GM18907 (cell line): ENCODE measurements around the gene AKAP11.
A peak's percentile ranks its signal among the peaks of the same experiment; 100 is the strongest.

ENCODE experiments used
- ATAC-seq: cut with Tn5 transposase; IDR thresholded peaks from one replicate; pipeline ENCODE4 v1.9.1; 2021; ENCODE audit warnings: mild to moderate bottlenecking, moderate library complexity; ENCODE audit not compliant: unreplicated experiment

AKAP11 gene

DNA sequence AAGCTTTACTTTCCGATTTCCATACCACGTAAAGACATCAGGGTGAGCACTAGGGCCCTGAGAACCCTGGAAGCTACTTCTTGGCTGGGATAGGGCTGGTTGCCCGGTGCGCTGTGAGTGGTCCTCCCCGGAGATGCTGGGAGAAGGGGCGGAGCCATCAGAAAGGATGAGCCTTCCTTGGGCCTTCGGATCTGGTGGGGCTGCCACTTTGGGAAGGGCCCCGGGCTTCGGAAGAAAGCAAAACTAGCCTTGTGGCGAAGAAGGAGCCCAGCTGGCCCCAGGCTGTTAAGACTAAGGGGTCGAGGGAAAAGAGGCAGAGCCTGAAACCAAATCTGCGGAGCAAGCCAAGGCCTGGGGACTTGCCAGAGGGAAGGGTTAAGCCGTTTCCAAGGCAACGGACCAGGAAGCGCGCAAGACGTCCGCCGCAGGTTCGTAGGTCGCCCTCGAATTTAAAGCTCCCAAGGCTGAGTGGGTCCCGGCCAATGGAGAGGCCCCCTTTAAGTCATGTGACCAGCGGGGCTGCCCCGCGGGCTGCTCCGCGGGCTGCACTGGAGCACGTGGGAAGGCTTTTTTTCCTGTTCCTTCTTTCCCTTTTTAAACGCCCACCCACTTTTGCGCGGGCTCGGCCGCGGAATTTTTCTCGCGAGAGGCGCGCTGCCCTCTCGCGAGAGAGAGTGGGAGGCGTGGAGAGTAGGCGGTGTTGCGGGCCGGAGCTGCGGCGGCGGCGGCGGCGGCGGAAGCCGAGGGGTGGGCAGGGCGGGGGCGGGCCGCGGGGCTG is 426 bp upstream of the AKAP11 start:
- peak; percentile 84 for ATAC-seq

DNA sequence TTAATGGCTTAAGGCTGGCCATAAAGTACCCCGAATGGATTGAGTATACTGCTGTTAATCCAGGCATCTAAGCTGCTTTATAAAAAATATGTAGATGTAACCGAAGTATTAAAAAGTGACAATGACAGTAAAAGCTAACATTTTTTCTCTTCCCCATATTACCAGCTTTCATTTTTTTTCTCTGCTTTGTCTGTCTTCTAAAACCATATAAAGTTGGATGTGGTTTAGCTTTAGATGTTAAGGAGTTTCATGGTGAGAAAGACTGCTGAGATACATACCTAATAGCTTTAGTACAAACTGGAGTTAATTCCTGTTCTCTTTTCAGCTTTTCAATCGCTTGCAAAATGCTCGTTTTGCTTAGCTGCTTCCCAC is 838 bp downstream of the AKAP11 start:
- ATAC-seq: no peak

DNA sequence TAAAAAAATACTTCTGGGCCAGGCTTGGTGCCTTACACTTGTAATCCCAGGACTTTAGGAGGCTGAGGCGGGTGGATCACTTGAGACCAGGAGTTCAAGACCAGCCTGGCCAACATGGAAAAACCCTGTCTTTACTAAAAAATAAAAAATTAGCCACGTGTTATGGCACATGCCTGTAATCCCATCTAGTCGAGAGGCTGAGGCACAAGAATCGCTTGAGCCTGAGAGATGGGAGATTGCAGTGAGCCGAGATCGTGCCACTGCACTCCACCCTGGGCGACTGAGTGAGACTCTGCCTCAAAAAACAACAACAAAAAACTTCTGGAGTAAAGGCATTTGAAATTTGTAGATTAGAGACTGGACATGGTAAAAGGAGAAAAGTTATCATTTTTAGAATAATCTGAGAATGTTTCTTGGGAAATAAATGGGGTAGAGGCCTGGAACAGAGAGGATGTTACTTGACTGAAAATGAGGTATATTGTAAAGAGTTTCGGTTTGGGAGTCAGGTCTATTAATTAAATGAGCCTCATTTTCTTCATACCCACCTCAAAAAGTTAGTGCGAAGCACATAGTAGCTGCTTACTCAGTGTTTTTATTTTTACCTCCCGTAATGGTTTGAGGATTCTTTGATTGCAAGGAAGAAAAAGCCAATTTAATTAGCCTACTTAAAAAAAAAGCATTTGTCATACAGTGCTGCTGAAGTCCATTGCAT is 2.6 kb downstream of the AKAP11 start:
- ATAC-seq: no peak

DNA sequence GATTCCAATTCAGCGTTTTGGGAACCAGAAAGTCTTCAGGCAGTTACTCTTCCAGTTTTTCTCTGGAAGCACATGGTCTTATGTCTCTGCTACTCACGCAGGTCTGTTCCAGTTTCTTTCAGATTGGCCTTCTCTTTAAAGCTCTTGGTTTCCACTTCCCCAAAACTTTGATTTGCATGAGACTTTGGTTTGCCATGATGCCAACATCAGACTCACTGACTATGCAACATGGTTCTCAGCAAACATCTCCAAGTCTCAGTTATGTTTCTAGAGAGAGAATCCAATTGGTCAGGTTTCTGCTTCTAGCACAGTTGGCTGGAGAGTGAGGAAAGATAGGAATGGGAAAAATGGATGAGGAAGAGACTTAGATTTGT is 3.1 kb downstream of the AKAP11 start:
- ATAC-seq: peak; percentile 28

DNA sequence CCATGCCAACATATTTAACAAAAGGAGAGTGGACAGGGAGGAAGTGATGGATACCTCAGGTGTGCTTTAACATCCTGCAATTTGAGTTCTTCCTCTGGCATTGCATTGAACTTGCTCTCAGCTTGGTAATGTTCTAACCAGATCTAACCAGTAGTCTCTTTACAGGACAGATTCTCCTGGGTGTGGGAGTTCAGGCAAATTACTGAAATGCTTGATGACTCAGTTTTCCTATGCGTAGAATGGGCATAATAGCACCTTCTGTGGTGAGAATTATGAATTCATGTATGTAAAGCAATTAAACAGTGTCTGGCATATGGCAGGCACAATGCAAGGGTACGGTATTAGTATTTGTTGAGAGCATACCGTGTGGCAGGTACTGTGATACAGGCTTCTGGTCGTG is 3.6 kb downstream of the AKAP11 start:
- ATAC-seq: no peak

DNA sequence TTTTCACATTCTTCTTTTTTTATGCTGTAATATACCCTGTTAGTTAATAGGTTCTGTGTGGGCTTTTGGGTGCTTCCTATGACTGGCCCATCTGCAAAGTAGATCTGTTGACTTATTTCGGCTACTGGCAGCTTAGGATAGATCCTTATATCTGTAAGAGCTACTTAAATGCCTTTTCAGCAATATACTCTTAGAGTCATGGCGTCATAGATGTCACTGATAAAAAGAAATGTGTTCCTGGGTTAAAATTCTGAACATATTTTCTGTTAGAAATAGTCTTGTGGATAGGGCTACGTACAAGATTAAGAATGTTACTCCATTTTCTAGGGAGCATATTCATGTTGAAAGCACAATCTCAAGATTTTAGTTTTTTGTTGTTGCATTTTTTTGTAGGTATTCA is 4.7 kb downstream of the AKAP11 start:
- no peak for ATAC-seq

DNA sequence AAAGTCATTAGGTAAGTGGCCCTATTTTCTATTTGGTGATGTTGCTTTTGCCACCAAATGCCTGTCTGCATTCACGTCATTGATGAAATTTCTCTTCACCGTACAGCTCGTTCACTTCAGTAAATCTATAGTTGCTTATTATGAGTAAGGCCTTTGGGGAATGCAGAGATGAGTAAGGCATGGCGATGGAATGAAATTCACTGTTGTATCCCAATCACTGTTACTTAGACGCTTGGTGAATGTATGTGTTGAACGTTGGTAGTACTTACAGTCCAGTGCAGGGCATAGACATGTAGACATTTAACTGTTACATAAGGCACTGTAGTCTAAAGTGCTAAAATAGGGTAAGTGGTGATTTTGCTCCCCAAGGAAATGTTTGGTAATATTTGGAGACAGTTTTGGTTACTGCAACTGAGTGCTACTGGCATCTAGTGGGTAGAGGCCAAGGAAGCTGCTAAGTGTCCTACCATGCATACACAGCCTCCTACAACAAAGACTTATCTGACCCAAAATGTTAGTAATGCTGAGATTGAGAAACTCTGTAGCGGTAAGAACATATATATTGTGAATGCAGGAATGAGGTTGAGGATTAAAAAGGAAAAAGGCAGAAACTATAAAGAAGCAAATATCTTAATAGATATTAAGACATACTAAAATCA is 5.8 kb downstream of the AKAP11 start:
- ATAC-seq: no peak

DNA sequence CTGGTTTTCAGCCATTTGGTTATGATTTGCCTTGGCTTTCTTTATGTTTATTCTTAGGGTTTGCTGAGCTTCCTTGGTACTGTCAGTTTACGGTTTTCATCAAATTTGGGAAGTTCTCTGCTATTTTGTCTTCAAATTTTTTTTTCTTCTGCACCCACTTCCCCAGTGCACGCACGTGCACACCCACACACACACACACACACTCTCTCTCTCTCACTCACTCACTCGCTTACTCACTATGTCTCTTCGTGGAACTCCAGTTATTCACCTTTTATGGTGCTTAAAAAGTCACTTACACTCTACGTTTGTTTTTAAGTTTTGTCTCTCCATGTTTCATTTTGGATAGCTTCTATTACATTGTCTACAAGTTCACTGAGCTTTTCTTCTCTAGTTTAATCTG is 7.1 kb downstream of the AKAP11 start:
- no peak for ATAC-seq

DNA sequence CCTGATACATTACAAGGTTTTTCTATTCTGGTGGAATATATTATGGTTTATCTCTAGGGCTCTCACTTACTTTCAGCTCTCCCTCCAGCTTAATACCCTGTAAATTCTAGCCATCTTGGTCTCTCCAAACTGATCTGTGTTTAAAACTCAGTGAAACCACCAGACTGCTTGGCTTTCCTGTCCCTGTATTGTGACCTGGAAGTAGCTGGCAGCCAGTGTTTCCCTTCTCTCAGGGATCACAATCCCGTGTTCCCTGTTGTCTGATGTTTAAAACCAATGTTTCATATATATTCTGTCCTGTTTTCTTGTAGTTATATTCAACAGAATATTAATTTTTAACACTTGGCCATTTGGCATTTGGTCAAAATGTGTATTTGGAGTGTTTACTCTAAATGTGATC is 8.0 kb downstream of the AKAP11 start:
- ATAC-seq: no peak

DNA sequence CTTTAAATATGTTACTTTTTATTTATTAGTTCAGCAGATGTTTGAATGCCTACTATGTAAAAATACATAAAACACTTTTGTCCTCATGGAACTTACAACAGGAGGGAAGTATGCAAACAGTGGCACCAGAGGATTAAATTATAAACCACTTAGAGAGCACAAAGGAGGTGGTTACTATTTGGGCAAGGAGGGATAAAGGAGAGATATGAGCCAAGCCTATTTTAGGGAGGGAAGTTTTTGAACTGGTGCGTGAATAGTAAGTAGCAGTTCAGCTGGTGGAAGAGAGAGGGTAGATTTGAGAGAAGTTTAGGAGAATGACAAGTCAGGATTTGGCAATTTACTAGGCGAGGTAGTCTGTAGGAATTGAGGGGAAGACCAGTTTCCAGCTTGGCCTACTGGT is 8.6 kb downstream of the AKAP11 start:
- ATAC-seq: no peak

DNA sequence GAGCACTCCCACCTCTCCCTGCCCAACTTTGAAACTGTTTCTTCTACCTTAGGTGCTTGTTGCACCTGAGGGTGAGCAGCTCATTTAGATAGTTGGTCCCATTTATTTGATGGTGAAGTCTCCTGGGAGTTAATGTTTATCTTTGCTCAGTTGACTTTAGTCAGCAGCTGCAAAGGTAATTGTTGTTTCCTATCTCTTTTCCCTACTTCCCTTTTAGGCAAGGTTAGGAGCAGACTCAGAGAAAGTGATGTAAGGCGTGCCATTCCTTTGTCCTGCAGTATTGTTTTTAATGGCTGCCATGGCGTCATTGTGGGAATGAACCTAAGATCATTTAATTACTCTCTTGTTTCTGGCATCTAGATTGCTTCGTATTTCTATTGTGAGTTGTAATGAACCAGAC is 11.6 kb downstream of the AKAP11 start:
- no peak for ATAC-seq

DNA sequence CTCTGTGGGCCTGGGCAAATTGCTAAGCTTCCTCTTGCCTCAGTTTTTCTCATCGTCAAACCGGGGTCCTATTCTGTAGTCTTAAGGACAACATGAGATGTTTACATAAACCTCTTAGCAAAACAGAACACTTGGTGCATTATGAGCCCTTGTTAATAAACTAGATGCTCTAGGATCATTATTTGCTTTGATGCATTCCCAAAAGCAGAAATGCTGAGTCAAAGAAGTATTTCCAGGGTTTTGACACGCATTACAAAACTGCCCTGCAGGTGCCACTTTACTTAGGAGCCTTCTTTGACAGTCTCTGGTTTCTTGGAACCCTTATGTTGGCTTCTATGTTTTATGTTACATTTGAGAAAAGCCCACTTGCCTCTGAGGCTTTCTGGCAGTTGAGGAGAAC is 12.1 kb downstream of the AKAP11 start:
- no peak for ATAC-seq

DNA sequence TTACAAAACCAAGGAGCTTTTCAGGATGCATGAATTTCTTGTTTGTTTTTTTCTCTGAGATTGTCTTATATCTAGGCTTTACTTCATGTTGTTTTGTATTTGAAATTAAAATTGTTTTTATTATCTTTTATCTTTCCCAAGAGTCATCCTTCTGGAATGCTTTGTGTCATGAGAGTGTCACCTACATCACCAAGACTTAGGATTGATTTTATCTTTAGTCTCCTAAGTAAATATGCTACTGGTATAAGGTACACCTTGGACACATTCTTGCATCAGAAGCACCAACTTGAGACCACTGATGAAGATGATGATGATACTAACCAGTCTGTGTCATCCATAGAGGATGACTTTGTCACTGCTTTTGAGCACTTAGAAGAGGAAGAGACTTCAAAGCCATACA is 26.4 kb downstream of the AKAP11 start:
- ATAC-seq: no peak

DNA sequence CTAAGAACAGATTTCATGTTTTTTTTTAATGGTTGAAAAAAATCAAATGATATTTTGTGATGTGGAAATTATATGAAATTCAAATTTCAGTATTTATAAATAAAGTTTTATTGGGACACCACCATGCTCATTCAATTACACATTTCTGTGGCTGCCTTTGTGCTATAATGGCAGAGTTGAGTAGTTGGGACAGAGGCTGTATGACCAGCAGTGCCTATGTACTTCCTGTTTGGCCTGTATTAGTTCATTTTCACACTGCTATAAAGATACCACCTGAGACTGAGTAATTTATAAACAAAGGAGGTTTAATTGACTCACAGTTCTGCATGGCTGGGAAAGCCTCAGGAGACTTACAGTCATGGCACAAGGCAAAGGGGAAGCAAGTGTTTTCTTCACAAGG is 33.6 kb downstream of the AKAP11 start:
- no peak for ATAC-seq

DNA sequence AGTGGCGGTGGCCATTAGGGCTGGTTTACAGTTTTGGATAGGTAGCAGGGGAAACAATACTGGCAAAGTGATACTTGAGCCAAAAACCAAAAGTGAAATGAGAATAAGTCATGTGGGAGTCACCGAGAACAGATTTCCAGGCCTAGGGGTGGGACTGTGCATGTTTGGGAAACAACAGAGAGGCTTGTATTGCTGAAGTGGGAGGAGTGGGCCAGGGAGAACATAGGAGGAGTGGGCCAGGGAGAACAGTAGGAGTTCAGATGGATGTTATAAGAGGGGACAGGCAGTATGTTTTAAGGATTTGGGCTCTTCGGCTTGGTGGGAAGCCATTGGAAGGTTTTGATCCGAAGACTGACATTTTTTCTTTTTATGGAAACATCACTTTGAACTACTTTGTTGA is 35.5 kb downstream of the AKAP11 start:
- ATAC-seq: no peak

DNA sequence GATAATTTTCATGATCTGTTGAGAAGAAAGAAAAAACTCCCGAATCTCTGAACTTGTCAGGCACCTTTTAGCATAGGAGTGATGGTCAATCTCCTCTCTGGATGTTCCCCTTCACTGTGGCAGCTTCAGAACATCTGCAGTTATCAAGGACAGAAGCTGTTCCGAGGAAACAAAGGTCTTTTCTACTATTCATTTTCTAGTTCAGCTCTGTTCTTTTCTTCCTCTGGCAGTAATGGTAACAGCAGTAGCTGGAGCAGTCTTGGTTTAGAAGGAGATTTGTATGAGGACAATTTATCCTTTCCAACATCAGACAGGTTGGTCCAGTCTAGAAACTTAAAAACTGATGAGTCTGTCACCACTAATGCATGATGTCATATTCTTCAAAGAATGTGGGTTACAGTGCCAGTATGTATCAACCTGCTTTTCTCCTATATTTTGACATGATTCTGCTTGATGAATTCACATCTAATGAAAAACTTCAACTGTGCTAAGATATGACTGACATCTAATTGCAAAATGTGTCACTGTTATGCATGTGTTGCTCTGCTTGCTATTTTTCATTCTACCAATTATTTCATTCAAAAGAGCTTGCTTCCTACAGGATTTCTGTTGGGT is 41.0 kb downstream of the AKAP11 start:
- no peak for ATAC-seq

DNA sequence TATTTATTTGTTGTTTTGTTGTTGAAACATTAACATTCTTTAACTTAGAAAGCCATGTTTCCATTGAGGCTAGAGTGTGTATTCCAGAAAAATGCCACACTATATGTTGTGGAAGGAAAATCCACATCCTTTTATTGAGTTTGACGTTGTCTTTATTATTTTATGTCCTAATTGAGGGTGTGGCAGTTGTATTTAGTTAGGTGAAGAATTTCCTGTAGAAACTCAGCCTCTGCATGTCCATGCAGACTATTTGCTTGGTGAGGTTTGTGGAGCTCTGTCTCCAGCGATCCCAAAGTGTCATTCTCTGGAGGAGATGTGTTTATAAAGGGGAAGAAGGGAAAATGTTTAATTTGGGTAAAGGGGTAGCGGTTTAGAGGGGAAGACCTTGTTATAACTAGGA is 46.6 kb downstream of the AKAP11 start:
- ATAC-seq: no peak

DNA sequence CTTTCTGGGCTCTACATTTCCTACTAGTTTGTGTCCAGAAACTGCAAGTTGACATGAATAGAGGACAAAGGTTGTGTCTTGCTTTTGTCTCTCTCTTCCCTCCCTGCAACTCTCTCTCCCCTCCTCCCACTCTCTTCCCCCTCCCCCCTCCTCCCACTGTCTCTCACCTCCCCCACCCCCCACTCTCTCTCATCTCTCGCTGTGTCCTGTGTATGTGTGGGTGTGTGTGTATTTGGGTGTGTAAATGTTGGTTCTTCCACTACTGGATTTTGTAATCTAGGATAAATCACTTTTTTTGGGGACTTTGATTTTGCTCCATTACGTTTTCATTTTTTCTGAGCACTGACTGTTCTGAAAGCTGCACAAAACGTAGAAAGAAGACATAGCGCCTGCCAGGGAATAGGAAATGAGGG is 48.4 kb downstream of the AKAP11 start:
- ATAC-seq: no peak

DNA sequence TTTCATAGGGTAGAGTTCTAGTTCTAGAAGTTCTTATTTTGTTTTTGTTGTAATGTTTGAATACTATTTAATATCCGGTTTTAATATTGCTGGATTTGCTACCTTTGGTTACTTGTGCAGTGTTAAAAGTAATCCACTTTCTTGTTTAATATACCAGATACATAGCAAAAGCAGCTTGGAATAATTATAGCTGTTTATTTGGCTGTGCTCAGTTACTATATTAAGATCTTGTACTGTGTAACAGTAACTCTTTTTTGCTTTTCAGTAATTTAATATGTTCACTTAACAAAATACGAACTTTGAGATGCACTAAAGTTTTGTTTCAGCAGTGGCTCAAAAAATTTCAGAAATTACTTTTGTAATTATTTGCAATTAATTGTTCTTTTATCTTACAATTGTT is 50.9 kb downstream of the AKAP11 start:
- no peak for ATAC-seq

DNA sequence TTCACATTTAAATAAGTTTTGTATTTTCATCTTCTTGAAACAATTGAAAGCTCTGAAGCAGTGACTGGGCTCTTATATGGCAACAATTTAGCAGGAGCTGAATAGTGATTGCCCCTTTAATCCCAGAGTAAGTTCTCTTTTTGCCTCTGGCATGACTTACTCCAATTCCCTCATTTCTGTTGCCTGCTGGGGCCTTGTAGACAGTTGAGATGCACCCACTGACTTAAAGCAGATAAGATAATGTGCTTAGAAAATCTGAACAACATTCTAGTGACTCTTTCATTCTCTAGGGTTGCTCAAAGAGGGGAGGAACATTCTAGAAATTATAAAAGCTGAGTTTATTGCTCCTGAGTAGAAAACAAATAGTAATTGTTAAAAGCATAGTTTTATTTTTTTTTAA is 52.8 kb downstream of the AKAP11 start:
- ATAC-seq: no peak

DNA sequence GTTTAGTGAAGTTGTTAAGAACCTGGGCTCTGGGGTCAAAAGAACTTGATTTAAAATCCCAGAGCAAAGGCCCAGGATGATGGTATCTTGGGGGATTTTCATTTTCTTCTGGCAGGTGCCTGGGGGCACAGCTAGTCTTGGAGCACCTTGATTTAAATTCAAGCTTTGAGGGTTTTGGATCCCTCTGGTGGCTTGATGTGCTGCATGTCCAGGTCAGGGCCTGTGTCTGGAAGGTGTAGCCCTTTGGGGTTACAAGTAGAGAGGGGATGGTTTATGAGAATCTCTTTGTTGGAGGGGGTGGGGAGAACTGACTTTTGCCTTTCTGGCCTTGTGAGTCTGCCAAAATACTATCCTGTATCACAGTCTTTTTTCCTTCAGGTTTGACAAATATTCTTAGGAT is 55.8 kb downstream of the AKAP11 start:
- no peak for ATAC-seq

DNA sequence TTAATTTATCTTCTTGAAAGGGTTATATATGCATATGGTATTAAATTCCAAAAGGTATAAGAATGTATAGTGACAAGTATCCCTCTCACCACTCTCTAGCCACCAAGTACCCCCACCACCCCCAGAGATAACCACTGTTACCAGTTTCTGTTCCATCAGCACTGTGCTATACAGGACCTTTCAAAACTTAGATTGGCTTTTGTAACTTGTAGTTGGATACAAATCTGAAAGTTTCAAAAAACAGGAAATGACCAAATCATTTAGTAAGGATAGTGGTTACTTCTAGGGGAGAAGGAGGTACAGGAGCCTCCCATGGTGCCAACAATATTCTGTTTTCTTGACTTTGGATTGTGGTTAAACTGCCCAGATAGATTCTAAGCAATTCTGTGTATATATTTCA is 56.7 kb downstream of the AKAP11 start:
- ATAC-seq: no peak
